GM12878 (cell line): Measurements from ENCODE around the gene OR2B2. TPM values are rescaled to one million over a fixed set of nuclear protein-coding genes. Genes with fewer than 3 reads are reported as not detected.

Source experiments
- SREBF1 ChIP-seq: IDR thresholded peaks from 2 replicates; pipeline ENCODE4 v1.6.1; 2012; ENCODE audit warnings: mild to moderate bottlenecking, low read length
- ZNF622 ChIP-seq: fragments of 450-650 bp; IDR thresholded peaks from 2 replicates; pipeline ENCODE4 v1.6.1; 2017; ENCODE audit warnings: mild to moderate bottlenecking, inconsistent platforms
- polyA plus RNA-seq, 11 experiments: library from polyadenylated mRNA; depleted of rRNA in 4 of 11; unstranded in 6 of 11; stranded (reverse) in 5 of 11; fragments of >200 nt; fragmentation: Nextera tagmentation in 4 of 11; fragmentation: Illumina TruSeq in 1 of 11; extraction: Ambion mirVana in 4 of 11; extraction: Trizol in 1 of 11; gene quantifications; 1 replicate in 1 of 11; 2 replicates in 10 of 11; pipeline versions ENCODE4 v1.2.1 to v1.2.3, GENCODE V29; 2011 to 2016; ENCODE audit warnings: inconsistent platforms in 2 of 11, missing spikeins in 2 of 11, low read depth in 1 of 11
- total RNA-seq, 4 experiments: library from RNA; depleted of rRNA in 3 of 4; stranded (reverse); fragments of >200 nt in 3 of 4; fragmentation: Illumina TruSeq in 1 of 4; extraction: Trizol in 1 of 4; gene quantifications; 2 replicates each; pipeline versions ENCODE4 v1.2.1 to v1.2.3, GENCODE V29; 2013 to 2021
- TF ChIP-seq, protein P1 (sequence below), 3 experiments: IDR thresholded peaks in 2 of 3; conservative IDR thresholded peaks in 1 of 3; 2 replicates each; pipeline ENCODE4 v1.5.1; 2011; ENCODE audit warnings: low read depth in 3 of 3, low read length in 3 of 3, mild to moderate bottlenecking in 3 of 3, control low read depth in 2 of 3, moderate library complexity in 2 of 3, inconsistent platforms in 1 of 3, mixed read lengths in 1 of 3; ENCODE audit not compliant: control insufficient read depth in 2 of 3, insufficient read depth in 1 of 3; ENCODE audit errors: extremely low read depth in 1 of 3
- TF ChIP-seq, protein P2 (sequence below): fragments of 150-350 bp; IDR thresholded peaks from 2 replicates; pipeline ENCODE4 v1.6.1; 2016; ENCODE audit warnings: low read depth, low read length
- TF ChIP-seq, protein P3 (sequence below): fragments of 450-650 bp; IDR thresholded peaks from 2 replicates; pipeline ENCODE4 v1.6.1; 2016; ENCODE audit warnings: mild to moderate bottlenecking

The OR2B2 gene
- total and polyA plus RNA-seq, 10 of the 15 experiments (the other 5 are each of a cell fraction or from before 2014, with no cell fraction given) = not detected

DNA sequence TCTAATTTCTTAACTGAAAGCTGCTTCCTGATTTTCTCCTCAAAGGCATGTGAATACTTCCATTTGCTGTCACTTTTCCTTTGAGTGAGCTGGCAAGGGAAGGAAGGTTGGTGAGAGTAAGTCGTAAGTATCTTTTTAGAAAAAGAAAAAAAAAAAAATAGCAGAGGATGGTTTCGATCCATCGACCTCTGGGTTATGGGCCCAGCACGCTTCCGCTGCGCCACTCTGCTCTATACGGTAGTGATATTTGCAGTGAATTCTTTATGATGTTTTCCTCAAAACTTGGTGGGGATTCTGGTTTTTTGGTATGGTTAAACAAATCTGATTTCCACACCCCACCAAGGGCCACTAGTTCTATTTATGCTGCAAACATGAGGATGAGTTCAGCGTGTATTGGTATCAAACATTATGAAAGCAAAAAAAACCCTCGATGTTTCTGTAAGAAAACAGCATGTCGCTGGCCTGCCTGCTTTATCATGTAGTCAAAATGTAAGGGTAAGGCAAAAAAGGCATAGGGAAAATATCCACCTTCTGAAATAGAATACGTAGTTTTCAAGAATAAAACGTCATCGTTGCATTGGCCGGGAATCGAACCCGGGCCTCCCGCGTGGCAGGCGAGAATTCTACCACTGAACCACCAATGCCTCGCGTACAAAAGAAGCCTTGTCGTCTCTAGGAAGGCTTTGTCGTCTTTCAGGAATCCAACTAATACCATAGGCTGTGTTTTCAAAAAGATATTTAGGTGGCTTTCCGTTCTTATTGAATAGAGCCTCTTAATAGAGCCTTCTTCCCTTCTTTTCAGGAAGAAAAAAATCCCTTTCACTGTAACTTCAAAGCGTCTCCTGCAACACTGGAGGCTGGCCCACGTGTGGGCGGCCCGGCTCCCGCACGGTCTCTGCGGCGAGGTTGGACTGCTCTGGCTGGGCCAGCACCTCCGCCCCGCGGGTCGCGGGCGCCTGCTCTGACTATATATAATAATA is 9.6 kb downstream of the OR2B2 start (continued):
- TF ChIP-seq, protein P1, sequence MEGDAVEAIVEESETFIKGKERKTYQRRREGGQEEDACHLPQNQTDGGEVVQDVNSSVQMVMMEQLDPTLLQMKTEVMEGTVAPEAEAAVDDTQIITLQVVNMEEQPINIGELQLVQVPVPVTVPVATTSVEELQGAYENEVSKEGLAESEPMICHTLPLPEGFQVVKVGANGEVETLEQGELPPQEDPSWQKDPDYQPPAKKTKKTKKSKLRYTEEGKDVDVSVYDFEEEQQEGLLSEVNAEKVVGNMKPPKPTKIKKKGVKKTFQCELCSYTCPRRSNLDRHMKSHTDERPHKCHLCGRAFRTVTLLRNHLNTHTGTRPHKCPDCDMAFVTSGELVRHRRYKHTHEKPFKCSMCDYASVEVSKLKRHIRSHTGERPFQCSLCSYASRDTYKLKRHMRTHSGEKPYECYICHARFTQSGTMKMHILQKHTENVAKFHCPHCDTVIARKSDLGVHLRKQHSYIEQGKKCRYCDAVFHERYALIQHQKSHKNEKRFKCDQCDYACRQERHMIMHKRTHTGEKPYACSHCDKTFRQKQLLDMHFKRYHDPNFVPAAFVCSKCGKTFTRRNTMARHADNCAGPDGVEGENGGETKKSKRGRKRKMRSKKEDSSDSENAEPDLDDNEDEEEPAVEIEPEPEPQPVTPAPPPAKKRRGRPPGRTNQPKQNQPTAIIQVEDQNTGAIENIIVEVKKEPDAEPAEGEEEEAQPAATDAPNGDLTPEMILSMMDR (IDR thresholded peaks at IDR 0.05 in 2 of 3, conservative IDR thresholded peaks at IDR 0.05 in 1 of 3; ENCODE audit: control insufficient read depth in 2 of 3, extremely low read depth in 1 of 3, insufficient read depth in 1 of 3, low read depth in 3 of 3, low read length in 3 of 3) = no peak
- TF ChIP-seq SREBF1 (no peak), ZNF622 (no peak)
- TF ChIP-seq, protein P2, sequence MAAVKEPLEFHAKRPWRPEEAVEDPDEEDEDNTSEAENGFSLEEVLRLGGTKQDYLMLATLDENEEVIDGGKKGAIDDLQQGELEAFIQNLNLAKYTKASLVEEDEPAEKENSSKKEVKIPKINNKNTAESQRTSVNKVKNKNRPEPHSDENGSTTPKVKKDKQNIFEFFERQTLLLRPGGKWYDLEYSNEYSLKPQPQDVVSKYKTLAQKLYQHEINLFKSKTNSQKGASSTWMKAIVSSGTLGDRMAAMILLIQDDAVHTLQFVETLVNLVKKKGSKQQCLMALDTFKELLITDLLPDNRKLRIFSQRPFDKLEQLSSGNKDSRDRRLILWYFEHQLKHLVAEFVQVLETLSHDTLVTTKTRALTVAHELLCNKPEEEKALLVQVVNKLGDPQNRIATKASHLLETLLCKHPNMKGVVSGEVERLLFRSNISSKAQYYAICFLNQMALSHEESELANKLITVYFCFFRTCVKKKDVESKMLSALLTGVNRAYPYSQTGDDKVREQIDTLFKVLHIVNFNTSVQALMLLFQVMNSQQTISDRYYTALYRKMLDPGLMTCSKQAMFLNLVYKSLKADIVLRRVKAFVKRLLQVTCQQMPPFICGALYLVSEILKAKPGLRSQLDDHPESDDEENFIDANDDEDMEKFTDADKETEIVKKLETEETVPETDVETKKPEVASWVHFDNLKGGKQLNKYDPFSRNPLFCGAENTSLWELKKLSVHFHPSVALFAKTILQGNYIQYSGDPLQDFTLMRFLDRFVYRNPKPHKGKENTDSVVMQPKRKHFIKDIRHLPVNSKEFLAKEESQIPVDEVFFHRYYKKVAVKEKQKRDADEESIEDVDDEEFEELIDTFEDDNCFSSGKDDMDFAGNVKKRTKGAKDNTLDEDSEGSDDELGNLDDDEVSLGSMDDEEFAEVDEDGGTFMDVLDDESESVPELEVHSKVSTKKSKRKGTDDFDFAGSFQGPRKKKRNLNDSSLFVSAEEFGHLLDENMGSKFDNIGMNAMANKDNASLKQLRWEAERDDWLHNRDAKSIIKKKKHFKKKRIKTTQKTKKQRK = no peak
- TF ChIP-seq, protein P3, sequence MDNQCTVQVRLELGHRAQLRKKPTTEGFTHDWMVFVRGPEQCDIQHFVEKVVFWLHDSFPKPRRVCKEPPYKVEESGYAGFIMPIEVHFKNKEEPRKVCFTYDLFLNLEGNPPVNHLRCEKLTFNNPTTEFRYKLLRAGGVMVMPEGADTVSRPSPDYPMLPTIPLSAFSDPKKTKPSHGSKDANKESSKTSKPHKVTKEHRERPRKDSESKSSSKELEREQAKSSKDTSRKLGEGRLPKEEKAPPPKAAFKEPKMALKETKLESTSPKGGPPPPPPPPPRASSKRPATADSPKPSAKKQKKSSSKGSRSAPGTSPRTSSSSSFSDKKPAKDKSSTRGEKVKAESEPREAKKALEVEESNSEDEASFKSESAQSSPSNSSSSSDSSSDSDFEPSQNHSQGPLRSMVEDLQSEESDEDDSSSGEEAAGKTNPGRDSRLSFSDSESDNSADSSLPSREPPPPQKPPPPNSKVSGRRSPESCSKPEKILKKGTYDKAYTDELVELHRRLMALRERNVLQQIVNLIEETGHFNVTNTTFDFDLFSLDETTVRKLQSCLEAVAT = peak; percentile 77
